OCI-LY1 (cell line): ENCODE measurements around the gene FAM107B.

Experiments used
- CTCF ChIP-seq: fragments of 200-600 bp; sonication (generic), shearing (Covaris generic); IDR thresholded peaks from 2 replicates; pipeline ENCODE4 v1.5.1; 2017; ENCODE audit warnings: mild to moderate bottlenecking, antibody characterized with exemption, low read length, moderate library complexity, mixed read lengths
- EZH2 ChIP-seq: fragments of 200-600 bp; sonication (generic), shearing (Covaris generic); IDR thresholded peaks from 2 replicates; pipeline ENCODE4 v1.8.0; 2017; ENCODE audit warnings: borderline replicate concordance, mixed run types, mild to moderate bottlenecking, antibody characterized with exemption, low read length, moderate library complexity, mixed read lengths

- TF ChIP-seq CTCF, result no peak
- no peak for TF ChIP-seq EZH2
Measured at GRCh38 chr10:14820010-14820774, 45.5 kb upstream of the FAM107B start.
